ENCODE data around the gene TTC4.

Gene TTC4

GRCh38 chr1:54703471-54703870 is 12.2 kb upstream of the TTC4 start:
- DNase-seq (ENCODE audit: low read depth, low spot score), result no peak

DNA sequence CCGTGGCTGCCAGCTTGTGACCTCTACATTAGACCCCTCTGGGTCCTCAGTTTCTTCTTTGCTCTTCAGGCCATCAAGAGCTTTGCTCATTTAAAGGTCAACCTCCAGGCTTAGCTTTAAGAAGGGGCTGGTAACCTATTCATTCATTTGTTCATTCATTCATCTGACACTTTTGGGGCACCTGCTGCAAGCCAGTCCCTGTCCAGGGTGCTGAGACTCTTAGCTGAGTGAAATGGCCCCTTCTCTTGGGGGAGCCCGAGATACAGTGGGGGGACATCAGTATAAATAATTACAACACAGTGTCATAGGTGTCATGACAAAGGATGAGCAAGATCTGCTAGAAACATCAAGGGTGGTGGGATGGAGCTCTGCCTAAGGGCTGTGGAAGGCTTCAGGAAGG is 10.5 kb upstream of the TTC4 start:
- no peak for DNase-seq (ENCODE audit: low read depth, low spot score)

GRCh38 chr1:54706419-54706818 is 9.2 kb upstream of the TTC4 start:
- no peak for DNase-seq (ENCODE audit: low read depth, low spot score)

DNA sequence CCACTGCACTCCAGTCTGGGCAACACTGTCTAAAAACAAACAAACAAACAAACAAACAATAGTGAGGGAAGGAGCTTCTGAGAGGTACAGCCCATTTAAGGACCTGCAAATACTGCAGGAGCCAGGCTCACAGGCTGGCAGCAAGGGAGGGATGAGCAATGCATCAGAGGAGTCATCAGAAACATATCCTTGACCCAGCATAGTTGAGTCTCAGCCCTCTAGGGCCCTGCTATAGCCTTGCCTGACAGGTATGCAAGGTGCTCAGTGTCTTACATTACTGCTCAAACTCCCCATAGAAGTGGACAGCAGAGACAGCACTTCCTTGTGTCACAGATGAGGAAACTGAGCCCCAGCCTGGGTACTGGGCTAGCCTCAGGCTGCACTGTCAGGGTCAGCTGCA is 7.3 kb upstream of the TTC4 start:
- DNase-seq (ENCODE audit: low read depth, low spot score), result no peak

- DNase-seq (ENCODE audit: low read depth, low spot score), result no peak
Observed at GRCh38 chr1:54709547-54710292, 5.9 kb upstream of the TTC4 start.

- DNase-seq (ENCODE audit: low read depth, low spot score), result no peak
Observed at GRCh38 chr1:54710434-54710833, 5.2 kb upstream of the TTC4 start.

DNA sequence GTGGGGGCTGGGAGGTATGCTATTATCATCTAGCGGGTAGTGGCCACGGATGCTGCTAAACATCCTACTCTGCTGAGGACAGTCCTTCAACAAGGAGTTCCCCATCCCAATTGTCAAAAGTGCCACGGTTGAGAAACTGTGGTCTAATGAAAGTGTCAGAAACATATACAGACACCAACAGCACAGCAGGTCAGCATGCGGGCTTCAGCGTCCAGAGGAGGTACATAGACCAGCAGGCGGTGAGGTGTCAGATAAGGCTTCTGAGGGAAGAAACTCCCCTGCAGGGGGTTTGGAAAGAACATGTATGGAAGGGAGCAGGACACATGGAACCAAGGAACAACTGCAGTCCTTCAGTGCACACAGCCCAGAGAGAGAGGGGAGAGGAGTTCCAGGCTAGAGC is 4.8 kb upstream of the TTC4 start:
- no peak for DNase-seq (ENCODE audit: low read depth, low spot score)

DNA sequence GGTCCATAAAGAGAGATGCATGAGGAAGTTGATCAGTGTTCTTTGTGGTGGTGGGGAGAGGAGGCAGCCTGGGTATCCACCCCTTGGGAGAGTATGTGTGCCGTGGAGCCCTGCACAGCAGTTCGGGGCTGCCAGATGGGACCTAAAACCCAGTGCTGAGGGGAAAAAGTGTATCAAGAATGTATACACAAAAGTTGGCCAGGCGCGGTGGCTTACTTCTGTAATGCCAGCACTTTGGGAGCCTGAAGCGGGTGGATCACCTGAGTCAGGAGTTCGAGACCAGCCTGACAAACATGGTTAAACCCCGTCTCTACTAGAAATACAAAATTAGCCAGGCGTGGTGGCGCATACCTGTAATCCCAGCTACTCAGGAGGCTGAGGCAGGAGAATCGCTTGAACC is 4.1 kb upstream of the TTC4 start:
- DNase-seq (ENCODE audit: low read depth, low spot score), result no peak

DNA sequence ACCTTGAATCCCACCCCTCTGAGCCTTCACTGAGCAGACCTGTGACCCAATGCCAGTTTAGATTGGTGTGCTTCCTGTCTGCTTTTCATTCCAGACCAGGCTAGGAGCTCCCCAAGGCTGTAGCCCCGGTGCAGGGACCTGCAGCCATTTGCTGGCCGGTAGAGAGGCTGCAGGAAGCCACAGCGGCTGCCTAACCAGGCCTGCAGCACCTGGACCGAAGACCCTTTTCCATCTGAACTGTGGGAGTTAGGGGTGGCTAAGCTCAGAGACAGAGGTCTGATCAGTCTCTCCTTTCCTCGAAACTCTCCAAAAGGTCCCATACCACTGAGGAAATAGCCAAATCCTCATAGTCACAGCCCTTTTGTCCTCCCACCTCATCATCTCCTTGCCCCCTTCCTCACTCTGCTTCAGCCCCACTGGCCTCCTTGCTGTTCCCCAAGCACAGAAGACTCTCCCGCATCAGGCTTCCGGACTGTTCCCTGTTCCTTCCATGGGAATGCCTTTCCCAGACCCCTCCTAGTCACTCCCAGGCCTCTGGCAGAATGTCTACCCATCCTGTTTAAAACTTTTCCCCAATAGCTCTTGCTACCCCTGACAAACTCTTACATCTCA is 674 bp upstream of the TTC4 start:
- DNase-seq (ENCODE audit: low read depth, low spot score), result no peak

DNA sequence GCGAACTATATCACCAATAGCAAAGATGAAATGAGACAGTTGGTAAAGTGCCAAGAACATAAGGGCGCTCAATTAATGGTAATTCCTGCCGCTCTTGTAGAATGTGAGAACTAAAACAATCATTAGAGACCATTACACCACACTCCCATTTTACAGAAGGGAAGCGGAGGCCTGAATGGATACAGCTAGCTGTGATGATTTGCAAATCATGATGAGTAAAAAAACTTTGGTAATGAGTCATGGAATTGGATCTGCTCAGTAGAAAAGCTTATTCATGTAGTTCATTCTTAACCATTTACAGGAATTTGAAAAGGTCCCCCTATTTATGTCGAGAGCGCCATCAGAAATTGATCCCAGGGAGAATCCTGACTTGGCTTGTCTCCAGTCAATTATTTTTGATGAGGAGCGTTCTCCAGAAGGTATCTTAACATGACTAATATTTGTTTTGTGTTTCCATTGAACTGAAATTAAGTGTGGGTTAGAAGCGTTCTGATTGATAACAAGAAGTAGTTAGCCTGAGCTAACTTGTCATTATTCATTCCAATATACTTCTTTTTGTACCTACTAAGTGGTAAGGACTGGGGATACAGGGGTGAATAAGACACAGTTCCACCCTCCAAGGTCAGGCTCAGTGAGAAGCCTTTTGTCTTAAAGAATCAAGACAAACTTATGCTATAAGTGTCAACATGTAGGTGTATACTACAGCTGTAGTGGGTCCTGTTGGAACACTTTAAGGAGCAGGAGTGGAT is 812 bp downstream of the TTC4 start:
- DNase-seq (ENCODE audit: low read depth, low spot score), result no peak

DNA sequence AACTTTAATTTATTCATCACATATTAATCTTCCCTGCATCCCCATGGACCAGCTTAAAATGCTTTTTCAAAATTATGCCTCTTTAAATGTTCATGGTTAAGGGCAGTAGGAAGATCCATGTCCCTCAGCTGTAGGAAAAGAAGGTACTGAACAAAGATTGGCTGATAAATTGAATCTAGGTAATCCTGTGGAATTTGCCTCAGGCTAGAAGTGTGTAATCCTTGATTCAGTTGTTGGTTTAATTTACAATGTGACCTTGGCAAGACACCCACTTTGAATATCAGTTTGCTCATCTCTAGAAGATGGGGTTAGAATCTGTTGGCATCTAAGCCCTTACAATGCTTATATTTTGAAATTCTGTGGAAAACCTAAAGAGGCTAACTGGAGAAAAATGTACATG is 6.1 kb downstream of the TTC4 start:
- no peak for DNase-seq (ENCODE audit: low read depth, low spot score)

- no peak for DNase-seq (ENCODE audit: low read depth, low spot score)
Observed at GRCh38 chr1:54723985-54724384, 8.3 kb downstream of the TTC4 start.

DNA sequence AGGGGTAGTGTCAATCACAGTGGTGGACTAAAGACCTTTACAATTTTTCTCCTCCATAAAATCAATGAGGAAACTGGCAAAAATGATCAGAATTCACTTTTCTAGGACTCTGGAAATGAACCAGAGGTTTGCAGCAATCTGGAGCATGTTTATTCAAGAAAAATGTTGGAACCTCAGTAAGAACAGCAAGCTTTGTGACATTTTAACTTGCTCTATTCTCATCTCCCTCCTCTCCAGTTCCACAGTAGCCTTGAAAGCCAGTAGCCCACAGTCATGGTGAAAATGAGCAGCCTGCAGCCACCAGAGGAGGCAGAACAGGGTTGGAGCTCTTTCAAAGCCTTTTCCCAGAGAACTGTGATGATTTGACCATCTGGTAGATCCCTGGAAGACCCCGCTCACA is 9.1 kb downstream of the TTC4 start:
- no peak for DNase-seq (ENCODE audit: low read depth, low spot score)

- no peak for DNase-seq (ENCODE audit: low read depth, low spot score)
Observed at GRCh38 chr1:54728027-54728426, 12.4 kb downstream of the TTC4 start.

DNA sequence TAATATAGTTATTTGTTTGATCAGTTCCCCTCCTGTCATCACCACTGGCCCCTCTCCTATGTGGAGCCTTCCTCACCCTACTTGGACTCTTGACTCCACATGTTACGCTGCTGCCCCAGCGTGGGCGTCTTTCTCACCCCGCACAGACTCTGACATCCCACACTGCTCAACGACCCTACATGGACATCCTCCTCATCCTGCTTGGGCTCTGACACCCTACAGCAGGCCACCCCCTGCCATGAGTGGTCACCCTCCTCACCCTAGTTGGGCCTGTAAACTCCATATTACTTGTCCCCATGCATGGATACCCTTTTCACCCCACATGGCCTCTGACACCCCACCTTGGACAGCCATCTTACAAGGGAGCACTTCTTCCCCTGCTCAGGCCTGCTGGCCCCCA is 21.0 kb downstream of the TTC4 start:
- DNase-seq (ENCODE audit: low read depth, low spot score), result no peak

DNA sequence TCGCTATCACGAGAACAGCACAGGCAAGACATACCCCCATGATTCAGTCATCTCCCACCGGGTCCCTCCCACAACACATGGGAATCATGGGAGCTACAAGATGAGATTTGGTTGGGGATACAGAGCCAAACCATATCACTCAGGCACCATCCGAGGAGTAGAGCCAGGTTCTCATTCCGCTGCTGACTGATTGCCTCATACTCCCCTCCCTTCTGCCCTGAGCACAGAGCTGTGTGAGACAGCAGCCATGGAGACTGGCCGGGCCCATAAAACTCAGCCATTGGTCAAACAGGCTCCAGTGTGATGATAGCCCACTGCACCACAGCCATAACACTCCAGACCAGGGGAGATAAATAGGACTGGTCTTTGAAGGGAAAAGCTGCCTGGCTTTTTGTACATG is 22.6 kb downstream of the TTC4 start:
- DNase-seq (ENCODE audit: low read depth, low spot score), result no peak

- DNase-seq (ENCODE audit: low read depth, low spot score), result no peak
Observed at GRCh38 chr1:54741531-54741930, 25.9 kb downstream of the TTC4 start.

- DNase-seq (ENCODE audit: low read depth, low spot score), result peak; percentile 9
Observed at GRCh38 chr1:54742282-54742681, 26.6 kb downstream of the TTC4 start.

GRCh38 chr1:54743416-54744226 is 28.0 kb downstream of the TTC4 start:
- no peak for DNase-seq (ENCODE audit: low read depth, low spot score)

DNA sequence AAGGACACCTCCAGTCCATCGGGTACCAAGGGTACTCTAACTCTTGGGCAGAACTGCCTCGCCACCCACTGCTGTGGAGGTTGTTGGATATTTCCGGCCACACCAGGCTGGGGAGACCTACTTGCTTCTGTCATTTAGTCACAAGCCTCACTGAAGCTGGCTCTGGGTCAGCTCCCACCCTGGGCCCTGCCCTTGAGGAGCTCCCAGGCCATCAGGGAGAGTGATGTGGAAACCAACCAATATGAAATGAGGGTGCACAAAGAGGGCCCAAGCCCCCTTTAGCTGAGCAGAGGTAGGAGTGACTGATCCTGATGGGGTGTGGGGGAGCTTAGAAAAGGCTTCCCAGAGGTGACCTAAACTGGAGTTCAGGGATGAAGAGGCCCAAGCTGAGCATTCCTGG is 29.0 kb downstream of the TTC4 start:
- DNase-seq (ENCODE audit: low read depth, low spot score), result no peak

- no peak for DNase-seq (ENCODE audit: low read depth, low spot score)
Observed at GRCh38 chr1:54745274-54745673, 29.6 kb downstream of the TTC4 start.

DNA sequence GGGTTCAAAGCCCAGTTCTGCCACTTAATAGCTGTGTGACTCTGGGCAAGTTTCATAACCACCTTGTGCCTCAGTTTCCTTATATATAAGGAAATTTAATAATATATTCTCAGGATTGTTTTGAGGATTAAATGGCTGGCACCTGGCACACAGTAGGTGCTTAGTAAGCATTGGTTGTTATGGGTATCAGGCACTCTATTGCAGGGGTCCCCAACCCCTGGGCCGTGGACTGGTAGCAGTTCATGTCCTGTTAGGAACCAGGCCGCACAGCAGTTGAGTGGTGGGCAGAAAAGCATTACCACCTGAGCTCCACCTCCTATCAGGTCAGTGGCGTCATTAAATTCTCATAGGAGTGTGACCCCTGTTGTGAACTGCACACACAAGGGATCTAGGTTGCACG is 30.2 kb downstream of the TTC4 start:
- no peak for DNase-seq (ENCODE audit: low read depth, low spot score)
